ENCODE measurements around the gene HNRNPU.
A peak's percentile ranks its signal among the peaks of the same experiment; 100 is the strongest.

HNRNPU gene

DNA sequence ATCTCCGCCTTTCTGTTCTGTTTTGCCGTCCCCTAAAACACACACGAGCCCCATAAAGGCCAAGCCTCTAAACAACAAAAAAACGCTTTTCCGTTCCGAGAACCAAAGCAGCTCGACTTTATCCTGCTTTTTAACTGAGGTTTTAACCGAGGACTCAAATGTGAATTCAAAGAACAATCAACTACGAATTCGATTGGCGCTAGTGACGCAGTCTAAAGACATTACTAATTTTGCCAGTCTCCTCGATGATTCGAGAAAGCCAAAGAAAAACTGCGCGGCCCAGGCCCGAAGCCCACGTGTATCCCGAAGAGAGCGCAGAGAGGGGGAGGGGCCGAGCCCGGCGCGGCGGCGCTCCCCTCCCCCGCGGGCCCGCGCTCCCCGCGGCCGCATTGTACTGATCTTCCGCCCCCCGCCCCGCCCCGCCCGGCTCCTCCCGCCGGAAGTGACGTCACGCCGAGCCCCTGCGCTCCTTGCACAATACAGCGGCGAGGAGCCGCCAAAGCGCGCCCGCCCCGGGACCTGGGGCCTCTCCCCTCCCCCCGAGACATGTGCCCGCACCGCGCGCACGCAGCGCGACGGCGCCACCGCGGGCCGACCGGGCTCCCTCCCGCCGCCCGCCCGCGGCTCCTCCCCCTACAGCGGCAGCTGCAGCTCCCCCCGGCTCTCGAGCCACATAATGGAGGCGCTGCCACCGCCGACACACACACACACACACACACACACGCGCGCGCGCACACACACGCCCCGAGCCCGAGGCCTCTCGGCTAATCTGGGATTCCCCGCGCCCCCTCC, 1.4 kb downstream of the HNRNPU start (continued):
- peak; percentile 33; the same call in 1 of the 2 replicates for TF ChIP-seq ZBTB48 (tag by site-specific recombination; IDR thresholded peaks at IDR 0.05)
- no peak for TF ChIP-seq ZNF791 (tag by site-specific recombination; IDR thresholded peaks at IDR 0.05)
- TF ChIP-seq ZNF837 (tag by site-specific recombination; IDR thresholded peaks at IDR 0.05) = no peak; the same call in 1 of the 2 replicates
- TF ChIP-seq, protein P1, sequence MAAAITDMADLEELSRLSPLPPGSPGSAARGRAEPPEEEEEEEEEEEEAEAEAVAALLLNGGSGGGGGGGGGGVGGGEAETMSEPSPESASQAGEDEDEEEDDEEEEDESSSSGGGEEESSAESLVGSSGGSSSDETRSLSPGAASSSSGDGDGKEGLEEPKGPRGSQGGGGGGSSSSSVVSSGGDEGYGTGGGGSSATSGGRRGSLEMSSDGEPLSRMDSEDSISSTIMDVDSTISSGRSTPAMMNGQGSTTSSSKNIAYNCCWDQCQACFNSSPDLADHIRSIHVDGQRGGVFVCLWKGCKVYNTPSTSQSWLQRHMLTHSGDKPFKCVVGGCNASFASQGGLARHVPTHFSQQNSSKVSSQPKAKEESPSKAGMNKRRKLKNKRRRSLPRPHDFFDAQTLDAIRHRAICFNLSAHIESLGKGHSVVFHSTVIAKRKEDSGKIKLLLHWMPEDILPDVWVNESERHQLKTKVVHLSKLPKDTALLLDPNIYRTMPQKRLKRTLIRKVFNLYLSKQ (tag by site-specific recombination; IDR thresholded peaks at IDR 0.05; ENCODE audit: borderline replicate concordance) = no peak
- TF ChIP-seq KLF9 (tag by site-specific recombination; IDR thresholded peaks at IDR 0.05; ENCODE audit: low read depth) = peak; percentile 64
- TF ChIP-seq ZNF266 (tag by site-specific recombination; IDR thresholded peaks at IDR 0.05; ENCODE audit: low read depth) = no peak
- TF ChIP-seq ZNF23 (tag by site-specific recombination; IDR thresholded peaks at IDR 0.05; ENCODE audit: borderline replicate concordance) = no peak
- TF ChIP-seq, protein P2, sequence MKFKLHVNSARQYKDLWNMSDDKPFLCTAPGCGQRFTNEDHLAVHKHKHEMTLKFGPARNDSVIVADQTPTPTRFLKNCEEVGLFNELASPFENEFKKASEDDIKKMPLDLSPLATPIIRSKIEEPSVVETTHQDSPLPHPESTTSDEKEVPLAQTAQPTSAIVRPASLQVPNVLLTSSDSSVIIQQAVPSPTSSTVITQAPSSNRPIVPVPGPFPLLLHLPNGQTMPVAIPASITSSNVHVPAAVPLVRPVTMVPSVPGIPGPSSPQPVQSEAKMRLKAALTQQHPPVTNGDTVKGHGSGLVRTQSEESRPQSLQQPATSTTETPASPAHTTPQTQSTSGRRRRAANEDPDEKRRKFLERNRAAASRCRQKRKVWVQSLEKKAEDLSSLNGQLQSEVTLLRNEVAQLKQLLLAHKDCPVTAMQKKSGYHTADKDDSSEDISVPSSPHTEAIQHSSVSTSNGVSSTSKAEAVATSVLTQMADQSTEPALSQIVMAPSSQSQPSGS (tag by site-specific recombination; IDR thresholded peaks at IDR 0.05; ENCODE audit: low read depth) = peak; percentile 71
- TF ChIP-seq, protein P3, sequence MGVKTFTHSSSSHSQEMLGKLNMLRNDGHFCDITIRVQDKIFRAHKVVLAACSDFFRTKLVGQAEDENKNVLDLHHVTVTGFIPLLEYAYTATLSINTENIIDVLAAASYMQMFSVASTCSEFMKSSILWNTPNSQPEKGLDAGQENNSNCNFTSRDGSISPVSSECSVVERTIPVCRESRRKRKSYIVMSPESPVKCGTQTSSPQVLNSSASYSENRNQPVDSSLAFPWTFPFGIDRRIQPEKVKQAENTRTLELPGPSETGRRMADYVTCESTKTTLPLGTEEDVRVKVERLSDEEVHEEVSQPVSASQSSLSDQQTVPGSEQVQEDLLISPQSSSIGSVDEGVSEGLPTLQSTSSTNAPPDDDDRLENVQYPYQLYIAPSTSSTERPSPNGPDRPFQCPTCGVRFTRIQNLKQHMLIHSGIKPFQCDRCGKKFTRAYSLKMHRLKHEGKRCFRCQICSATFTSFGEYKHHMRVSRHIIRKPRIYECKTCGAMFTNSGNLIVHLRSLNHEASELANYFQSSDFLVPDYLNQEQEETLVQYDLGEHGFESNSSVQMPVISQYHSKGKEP (tag by site-specific recombination; IDR thresholded peaks at IDR 0.05) = peak; percentile 89
- TF ChIP-seq ZNF112 (tag by site-specific recombination; IDR thresholded peaks at IDR 0.05) = no peak
- peak; percentile 24; the same call in 1 of the 2 replicates for TF ChIP-seq ZNF792 (tag by site-specific recombination; IDR thresholded peaks at IDR 0.05)
- TF ChIP-seq, protein P4, sequence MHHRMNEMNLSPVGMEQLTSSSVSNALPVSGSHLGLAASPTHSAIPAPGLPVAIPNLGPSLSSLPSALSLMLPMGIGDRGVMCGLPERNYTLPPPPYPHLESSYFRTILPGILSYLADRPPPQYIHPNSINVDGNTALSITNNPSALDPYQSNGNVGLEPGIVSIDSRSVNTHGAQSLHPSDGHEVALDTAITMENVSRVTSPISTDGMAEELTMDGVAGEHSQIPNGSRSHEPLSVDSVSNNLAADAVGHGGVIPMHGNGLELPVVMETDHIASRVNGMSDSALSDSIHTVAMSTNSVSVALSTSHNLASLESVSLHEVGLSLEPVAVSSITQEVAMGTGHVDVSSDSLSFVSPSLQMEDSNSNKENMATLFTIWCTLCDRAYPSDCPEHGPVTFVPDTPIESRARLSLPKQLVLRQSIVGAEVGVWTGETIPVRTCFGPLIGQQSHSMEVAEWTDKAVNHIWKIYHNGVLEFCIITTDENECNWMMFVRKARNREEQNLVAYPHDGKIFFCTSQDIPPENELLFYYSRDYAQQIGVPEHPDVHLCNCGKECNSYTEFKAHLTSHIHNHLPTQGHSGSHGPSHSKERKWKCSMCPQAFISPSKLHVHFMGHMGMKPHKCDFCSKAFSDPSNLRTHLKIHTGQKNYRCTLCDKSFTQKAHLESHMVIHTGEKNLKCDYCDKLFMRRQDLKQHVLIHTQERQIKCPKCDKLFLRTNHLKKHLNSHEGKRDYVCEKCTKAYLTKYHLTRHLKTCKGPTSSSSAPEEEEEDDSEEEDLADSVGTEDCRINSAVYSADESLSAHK (tag by site-specific recombination; IDR thresholded peaks at IDR 0.05) = peak; percentile 74
- no peak for TF ChIP-seq ZNF707 (tag by site-specific recombination; IDR thresholded peaks at IDR 0.05)
- TF ChIP-seq ZNF350 (tag by site-specific recombination; IDR thresholded peaks at IDR 0.05) = no peak
- TF ChIP-seq TRIM28 (IDR thresholded peaks at IDR 0.05; ENCODE audit: borderline replicate concordance, low read length) = no peak
- TF ChIP-seq ZNF548 (tag by site-specific recombination; IDR thresholded peaks at IDR 0.05) = no peak
- TF ChIP-seq ZNF157 (tag by site-specific recombination; IDR thresholded peaks at IDR 0.05) = no peak
- 0 out of 2 replicates have a peak, but pooled peaks have one; percentile 16 for TF ChIP-seq ZNF558 (tag by site-specific recombination; IDR thresholded peaks at IDR 0.05)
- no peak for TF ChIP-seq ZNF555 (tag by site-specific recombination; conservative IDR thresholded peaks at IDR 0.05)
- no peak for TF ChIP-seq ZNF175 (tag by site-specific recombination; IDR thresholded peaks at IDR 0.05)
- peak; percentile 89 for TF ChIP-seq ZBTB17 (tag by site-specific recombination; IDR thresholded peaks at IDR 0.05)
- TF ChIP-seq, protein P5, sequence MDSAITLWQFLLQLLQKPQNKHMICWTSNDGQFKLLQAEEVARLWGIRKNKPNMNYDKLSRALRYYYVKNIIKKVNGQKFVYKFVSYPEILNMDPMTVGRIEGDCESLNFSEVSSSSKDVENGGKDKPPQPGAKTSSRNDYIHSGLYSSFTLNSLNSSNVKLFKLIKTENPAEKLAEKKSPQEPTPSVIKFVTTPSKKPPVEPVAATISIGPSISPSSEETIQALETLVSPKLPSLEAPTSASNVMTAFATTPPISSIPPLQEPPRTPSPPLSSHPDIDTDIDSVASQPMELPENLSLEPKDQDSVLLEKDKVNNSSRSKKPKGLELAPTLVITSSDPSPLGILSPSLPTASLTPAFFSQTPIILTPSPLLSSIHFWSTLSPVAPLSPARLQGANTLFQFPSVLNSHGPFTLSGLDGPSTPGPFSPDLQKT (IDR thresholded peaks at IDR 0.05; ENCODE audit: borderline replicate concordance, low read depth, low read length) = no peak
- peak; percentile 76 for TF ChIP-seq ZNF324 (tag by site-specific recombination; IDR thresholded peaks at IDR 0.05)
- no peak; the same call in 1 of the 2 replicates for TF ChIP-seq ZNF391 (tag by site-specific recombination; IDR thresholded peaks at IDR 0.05; ENCODE audit: borderline replicate concordance, low read depth)
- peak; percentile 98 for TF ChIP-seq ZNF561 (tag by site-specific recombination; IDR thresholded peaks at IDR 0.05; ENCODE audit: borderline replicate concordance)
- no peak; the same call in 1 of the 2 replicates for TF ChIP-seq ZNF366 (tag by site-specific recombination; conservative IDR thresholded peaks at IDR 0.05)
- no peak for TF ChIP-seq ZNF155 (tag by site-specific recombination; IDR thresholded peaks at IDR 0.05)
- no peak for TF ChIP-seq ZNF274 (IDR thresholded peaks at IDR 0.05; ENCODE audit: low read length)
- no peak for TF ChIP-seq ZNF274 (tag by site-specific recombination; IDR thresholded peaks at IDR 0.05; ENCODE audit: borderline replicate concordance)
- TF ChIP-seq, protein P6, sequence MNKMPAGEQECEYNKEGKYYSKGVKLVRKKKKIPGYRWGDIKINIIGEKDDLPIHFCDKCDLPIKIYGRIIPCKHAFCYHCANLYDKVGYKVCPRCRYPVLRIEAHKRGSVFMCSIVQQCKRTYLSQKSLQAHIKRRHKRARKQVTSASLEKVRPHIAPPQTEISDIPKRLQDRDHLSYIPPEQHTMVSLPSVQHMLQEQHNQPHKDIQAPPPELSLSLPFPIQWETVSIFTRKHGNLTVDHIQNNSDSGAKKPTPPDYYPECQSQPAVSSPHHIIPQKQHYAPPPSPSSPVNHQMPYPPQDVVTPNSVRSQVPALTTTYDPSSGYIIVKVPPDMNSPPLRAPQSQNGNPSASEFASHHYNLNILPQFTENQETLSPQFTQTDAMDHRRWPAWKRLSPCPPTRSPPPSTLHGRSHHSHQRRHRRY (tag by site-specific recombination; IDR thresholded peaks at IDR 0.05) = 0 out of 2 replicates have a peak, but pooled peaks have one; percentile 57
- no peak; the same call in 1 of the 2 replicates for TF ChIP-seq GLI2 (tag by site-specific recombination; IDR thresholded peaks at IDR 0.05; ENCODE audit: borderline replicate concordance, low read depth)
